ENCODE data around the gene MRPL49. TPM values are rescaled to one million over a fixed set of nuclear protein-coding genes. Genes with fewer than 3 reads are reported as not detected.

The MRPL49 gene
- total RNA-seq, 1 experiment from 2014 or later: 55.9 TPM

DNA sequence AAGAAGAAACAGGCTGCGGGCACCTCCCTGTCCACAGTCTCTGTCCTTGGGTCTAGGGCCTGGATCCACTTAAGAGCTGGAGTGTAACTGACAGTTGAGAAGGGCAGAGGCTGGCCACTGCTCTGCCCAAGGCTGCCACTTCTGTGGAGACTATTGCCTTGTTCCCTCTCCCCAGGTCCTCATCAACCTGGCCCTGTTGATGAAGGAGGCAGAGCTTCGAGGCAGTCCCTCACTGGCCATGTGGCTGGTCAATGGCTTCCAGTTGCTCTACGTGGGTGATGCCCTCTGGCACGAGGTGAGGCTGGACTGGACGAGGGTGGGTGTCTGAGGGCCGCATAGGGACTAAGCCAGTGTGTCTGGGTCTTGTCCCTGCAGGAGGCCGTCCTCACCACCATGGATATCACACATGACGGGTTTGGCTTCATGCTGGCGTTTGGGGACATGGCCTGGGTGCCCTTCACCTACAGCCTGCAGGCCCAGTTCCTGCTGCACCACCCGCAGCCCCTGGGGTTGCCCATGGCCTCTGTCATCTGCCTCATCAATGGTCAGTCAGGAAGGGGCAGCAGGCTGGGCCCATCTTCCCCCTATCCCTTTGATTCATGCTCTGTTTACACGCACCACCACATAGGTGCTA is 7.5 kb upstream of the MRPL49 start:
- Mint-ChIP-seq H3K27me3 (ENCODE audit: low read depth) (no peaks in the 10 kb centered on the region), H3K4me1 (peaks cover 20% of the 10 kb centered on the region), H3K4me3 (no peak overlapping the region), H3K27ac (no peak overlapping the region), H3K36me3 (peaks cover 13% of the 10 kb centered on the region), H3K9me3 (no peaks in the 10 kb centered on the region)
- DNase-seq (ENCODE audit: low spot score) (no peak), ATAC-seq (no peak)
- TF ChIP-seq NR2C2 (CRISPR knock-in tag; IDR thresholded peaks at IDR 0.05): no peak
- TF ChIP-seq JUN (CRISPR knock-in tag; IDR thresholded peaks at IDR 0.05): no peak
- TF ChIP-seq JAZF1 (CRISPR knock-in tag; IDR thresholded peaks at IDR 0.05): no peak
- TF ChIP-seq ELF4 (CRISPR knock-in tag; IDR thresholded peaks at IDR 0.05; ENCODE audit: low read depth): no peak
- TF ChIP-seq HMGA2 (CRISPR knock-in tag; IDR thresholded peaks at IDR 0.05): no peak
- TF ChIP-seq, protein P1, sequence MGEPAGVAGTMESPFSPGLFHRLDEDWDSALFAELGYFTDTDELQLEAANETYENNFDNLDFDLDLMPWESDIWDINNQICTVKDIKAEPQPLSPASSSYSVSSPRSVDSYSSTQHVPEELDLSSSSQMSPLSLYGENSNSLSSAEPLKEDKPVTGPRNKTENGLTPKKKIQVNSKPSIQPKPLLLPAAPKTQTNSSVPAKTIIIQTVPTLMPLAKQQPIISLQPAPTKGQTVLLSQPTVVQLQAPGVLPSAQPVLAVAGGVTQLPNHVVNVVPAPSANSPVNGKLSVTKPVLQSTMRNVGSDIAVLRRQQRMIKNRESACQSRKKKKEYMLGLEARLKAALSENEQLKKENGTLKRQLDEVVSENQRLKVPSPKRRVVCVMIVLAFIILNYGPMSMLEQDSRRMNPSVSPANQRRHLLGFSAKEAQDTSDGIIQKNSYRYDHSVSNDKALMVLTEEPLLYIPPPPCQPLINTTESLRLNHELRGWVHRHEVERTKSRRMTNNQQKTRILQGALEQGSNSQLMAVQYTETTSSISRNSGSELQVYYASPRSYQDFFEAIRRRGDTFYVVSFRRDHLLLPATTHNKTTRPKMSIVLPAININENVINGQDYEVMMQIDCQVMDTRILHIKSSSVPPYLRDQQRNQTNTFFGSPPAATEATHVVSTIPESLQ (CRISPR knock-in tag; IDR thresholded peaks at IDR 0.05): no peak
- TF ChIP-seq, protein P2, sequence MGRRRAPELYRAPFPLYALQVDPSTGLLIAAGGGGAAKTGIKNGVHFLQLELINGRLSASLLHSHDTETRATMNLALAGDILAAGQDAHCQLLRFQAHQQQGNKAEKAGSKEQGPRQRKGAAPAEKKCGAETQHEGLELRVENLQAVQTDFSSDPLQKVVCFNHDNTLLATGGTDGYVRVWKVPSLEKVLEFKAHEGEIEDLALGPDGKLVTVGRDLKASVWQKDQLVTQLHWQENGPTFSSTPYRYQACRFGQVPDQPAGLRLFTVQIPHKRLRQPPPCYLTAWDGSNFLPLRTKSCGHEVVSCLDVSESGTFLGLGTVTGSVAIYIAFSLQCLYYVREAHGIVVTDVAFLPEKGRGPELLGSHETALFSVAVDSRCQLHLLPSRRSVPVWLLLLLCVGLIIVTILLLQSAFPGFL (CRISPR knock-in tag; IDR thresholded peaks at IDR 0.05; ENCODE audit: borderline replicate concordance): no peak
- TF ChIP-seq ZNF263 (CRISPR knock-in tag; IDR thresholded peaks at IDR 0.05; ENCODE audit: low read depth): no peak
- no peak for TF ChIP-seq PRRX2 (CRISPR knock-in tag; IDR thresholded peaks at IDR 0.05)
- TF ChIP-seq, protein P3, sequence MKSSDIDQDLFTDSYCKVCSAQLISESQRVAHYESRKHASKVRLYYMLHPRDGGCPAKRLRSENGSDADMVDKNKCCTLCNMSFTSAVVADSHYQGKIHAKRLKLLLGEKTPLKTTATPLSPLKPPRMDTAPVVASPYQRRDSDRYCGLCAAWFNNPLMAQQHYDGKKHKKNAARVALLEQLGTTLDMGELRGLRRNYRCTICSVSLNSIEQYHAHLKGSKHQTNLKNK (CRISPR knock-in tag; IDR thresholded peaks at IDR 0.05): no peak
- TF ChIP-seq TP53 (CRISPR knock-in tag; IDR thresholded peaks at IDR 0.05): no peak
- TF ChIP-seq, protein P4, sequence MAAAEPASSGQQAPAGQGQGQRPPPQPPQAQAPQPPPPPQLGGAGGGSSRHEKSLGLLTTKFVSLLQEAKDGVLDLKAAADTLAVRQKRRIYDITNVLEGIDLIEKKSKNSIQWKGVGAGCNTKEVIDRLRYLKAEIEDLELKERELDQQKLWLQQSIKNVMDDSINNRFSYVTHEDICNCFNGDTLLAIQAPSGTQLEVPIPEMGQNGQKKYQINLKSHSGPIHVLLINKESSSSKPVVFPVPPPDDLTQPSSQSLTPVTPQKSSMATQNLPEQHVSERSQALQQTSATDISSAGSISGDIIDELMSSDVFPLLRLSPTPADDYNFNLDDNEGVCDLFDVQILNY (CRISPR knock-in tag; IDR thresholded peaks at IDR 0.05): no peak
- TF ChIP-seq, protein P5, sequence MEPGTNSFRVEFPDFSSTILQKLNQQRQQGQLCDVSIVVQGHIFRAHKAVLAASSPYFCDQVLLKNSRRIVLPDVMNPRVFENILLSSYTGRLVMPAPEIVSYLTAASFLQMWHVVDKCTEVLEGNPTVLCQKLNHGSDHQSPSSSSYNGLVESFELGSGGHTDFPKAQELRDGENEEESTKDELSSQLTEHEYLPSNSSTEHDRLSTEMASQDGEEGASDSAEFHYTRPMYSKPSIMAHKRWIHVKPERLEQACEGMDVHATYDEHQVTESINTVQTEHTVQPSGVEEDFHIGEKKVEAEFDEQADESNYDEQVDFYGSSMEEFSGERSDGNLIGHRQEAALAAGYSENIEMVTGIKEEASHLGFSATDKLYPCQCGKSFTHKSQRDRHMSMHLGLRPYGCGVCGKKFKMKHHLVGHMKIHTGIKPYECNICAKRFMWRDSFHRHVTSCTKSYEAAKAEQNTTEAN (CRISPR knock-in tag; IDR thresholded peaks at IDR 0.05): no peak
- TF ChIP-seq, protein P6, sequence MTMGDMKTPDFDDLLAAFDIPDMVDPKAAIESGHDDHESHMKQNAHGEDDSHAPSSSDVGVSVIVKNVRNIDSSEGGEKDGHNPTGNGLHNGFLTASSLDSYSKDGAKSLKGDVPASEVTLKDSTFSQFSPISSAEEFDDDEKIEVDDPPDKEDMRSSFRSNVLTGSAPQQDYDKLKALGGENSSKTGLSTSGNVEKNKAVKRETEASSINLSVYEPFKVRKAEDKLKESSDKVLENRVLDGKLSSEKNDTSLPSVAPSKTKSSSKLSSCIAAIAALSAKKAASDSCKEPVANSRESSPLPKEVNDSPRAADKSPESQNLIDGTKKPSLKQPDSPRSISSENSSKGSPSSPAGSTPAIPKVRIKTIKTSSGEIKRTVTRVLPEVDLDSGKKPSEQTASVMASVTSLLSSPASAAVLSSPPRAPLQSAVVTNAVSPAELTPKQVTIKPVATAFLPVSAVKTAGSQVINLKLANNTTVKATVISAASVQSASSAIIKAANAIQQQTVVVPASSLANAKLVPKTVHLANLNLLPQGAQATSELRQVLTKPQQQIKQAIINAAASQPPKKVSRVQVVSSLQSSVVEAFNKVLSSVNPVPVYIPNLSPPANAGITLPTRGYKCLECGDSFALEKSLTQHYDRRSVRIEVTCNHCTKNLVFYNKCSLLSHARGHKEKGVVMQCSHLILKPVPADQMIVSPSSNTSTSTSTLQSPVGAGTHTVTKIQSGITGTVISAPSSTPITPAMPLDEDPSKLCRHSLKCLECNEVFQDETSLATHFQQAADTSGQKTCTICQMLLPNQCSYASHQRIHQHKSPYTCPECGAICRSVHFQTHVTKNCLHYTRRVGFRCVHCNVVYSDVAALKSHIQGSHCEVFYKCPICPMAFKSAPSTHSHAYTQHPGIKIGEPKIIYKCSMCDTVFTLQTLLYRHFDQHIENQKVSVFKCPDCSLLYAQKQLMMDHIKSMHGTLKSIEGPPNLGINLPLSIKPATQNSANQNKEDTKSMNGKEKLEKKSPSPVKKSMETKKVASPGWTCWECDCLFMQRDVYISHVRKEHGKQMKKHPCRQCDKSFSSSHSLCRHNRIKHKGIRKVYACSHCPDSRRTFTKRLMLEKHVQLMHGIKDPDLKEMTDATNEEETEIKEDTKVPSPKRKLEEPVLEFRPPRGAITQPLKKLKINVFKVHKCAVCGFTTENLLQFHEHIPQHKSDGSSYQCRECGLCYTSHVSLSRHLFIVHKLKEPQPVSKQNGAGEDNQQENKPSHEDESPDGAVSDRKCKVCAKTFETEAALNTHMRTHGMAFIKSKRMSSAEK (CRISPR knock-in tag; IDR thresholded peaks at IDR 0.05; ENCODE audit: borderline replicate concordance): no peak
- no peak for TF ChIP-seq ZNF416 (CRISPR knock-in tag; IDR thresholded peaks at IDR 0.05)
- TF ChIP-seq, protein P7, sequence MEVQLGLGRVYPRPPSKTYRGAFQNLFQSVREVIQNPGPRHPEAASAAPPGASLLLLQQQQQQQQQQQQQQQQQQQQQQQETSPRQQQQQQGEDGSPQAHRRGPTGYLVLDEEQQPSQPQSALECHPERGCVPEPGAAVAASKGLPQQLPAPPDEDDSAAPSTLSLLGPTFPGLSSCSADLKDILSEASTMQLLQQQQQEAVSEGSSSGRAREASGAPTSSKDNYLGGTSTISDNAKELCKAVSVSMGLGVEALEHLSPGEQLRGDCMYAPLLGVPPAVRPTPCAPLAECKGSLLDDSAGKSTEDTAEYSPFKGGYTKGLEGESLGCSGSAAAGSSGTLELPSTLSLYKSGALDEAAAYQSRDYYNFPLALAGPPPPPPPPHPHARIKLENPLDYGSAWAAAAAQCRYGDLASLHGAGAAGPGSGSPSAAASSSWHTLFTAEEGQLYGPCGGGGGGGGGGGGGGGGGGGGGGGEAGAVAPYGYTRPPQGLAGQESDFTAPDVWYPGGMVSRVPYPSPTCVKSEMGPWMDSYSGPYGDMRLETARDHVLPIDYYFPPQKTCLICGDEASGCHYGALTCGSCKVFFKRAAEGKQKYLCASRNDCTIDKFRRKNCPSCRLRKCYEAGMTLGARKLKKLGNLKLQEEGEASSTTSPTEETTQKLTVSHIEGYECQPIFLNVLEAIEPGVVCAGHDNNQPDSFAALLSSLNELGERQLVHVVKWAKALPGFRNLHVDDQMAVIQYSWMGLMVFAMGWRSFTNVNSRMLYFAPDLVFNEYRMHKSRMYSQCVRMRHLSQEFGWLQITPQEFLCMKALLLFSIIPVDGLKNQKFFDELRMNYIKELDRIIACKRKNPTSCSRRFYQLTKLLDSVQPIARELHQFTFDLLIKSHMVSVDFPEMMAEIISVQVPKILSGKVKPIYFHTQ (CRISPR knock-in tag; IDR thresholded peaks at IDR 0.05): no peak
- TF ChIP-seq, protein P8, sequence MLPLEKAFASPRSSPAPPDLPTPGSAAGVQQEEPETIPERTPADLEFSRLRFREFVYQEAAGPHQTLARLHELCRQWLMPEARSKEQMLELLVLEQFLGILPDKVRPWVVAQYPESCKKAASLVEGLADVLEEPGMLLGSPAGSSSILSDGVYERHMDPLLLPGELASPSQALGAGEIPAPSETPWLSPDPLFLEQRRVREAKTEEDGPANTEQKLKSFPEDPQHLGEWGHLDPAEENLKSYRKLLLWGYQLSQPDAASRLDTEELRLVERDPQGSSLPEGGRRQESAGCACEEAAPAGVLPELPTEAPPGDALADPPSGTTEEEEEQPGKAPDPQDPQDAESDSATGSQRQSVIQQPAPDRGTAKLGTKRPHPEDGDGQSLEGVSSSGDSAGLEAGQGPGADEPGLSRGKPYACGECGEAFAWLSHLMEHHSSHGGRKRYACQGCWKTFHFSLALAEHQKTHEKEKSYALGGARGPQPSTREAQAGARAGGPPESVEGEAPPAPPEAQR (CRISPR knock-in tag; IDR thresholded peaks at IDR 0.05): no peak
- TF ChIP-seq ZNF423 (CRISPR knock-in tag; IDR thresholded peaks at IDR 0.05): no peak
- TF ChIP-seq, protein P9, sequence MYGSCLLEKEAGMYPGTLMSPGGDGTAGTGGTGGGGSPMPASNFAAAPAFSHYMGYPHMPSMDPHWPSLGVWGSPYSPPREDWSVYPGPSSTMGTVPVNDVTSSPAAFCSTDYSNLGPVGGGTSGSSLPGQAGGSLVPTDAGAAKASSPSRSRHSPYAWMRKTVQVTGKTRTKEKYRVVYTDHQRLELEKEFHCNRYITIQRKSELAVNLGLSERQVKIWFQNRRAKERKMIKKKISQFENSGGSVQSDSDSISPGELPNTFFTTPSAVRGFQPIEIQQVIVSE (CRISPR knock-in tag; IDR thresholded peaks at IDR 0.05; ENCODE audit: borderline replicate concordance): no peak
- ChIA-PET POLR2A (no interaction called here), CTCF (interaction anchor here (2.5 to 4.8 kb wide), 2 partner anchors 67 to 101 kb away, joined by 12 to 37 read pairs; partner anchors contain the start of genes ARL2 and CAPN1)

All from WTC11 (cell line).